ENCODE measurements around the gene HOXB7.

- TF ChIP-seq CTCF (IDR thresholded peaks at IDR 0.05 in 4 of 5, conservative IDR thresholded peaks at IDR 0.05 in 1 of 5) (no peak), POLR2A (IDR thresholded peaks at IDR 0.05) (no peak)
Observed at GRCh38 chr17:48600244-48601098, 10.3 kb downstream of the HOXB7 start.

All from gastrocnemius medialis (tissue), 4 donors.